ENCODE results near the gene ZCCHC24. TPM values are rescaled to one million over a fixed set of nuclear protein-coding genes. Genes with fewer than 3 reads are reported as not detected.
A peak's percentile ranks its signal among the peaks of the same experiment; 100 is the strongest.

The ZCCHC24 gene
- total RNA-seq, 4 donors from 2014 or later: 15.6 to 41.1 (median 22.5) TPM

GRCh38 chr10:79359816-79360498, 85.5 kb downstream of the ZCCHC24 start:
- intact Hi-C loops (cut with DNase I; ENCODE audit: low total_unique reads): no loop called here
- 88 to 100% methylated on average over 3 to 6 of the region's 6 CpGs for WGBS, 2 donors (ENCODE audit: low coverage in 1 of 2)
- H3K27ac ChIP-seq: no peak overlapping the region
- in situ Hi-C loops (cut with MboI; ENCODE audit: low pct_ligation_motif_present in 1 of 4, low pct_unique_long_range_greater_than_20kb in 1 of 4, low sequenced_read_pairs in 3 of 4): loop anchor here in 1 of 4 donors (25.0 kb wide), 1 partner anchor 852 kb away; the partner anchor contains the start of gene ANXA11
- H3K4me1 ChIP-seq: peaks cover 0 to 12% (median 4%) of the 10 kb centered on the region in 4 donors
- H3K9me3 ChIP-seq: no peaks in the 10 kb centered on the region
- TF ChIP-seq CTCF (IDR thresholded peaks at IDR 0.05) (no peak), POLR2AphosphoS5 (IDR thresholded peaks at IDR 0.05) (no peak), EP300 (IDR thresholded peaks at IDR 0.05; ENCODE audit: low read depth) (no peak), POLR2A (IDR thresholded peaks at IDR 0.05) (no peak)
- H3K36me3 ChIP-seq: no peaks in the 10 kb centered on the region
- H3K4me3 ChIP-seq: no peak overlapping the region
- no peak for DNase-seq
- H3K27me3 ChIP-seq: no peaks in the 10 kb centered on the region

- Histone ChIP-seq H3K4me1 (peaks cover 0 to 12% (median 4%) of the 10 kb centered on the region in 4 donors), H3K27me3 (no peaks in the 10 kb centered on the region), H3K4me3 (no peak overlapping the region), H3K27ac (peak overlapping the region; percentile 44 to 64 (median 62)), H3K36me3 (peaks cover 0 to 8% (median 0%) of the 10 kb centered on the region in 4 donors), H3K9me3 (no peaks in the 10 kb centered on the region)
- intact Hi-C loops (cut with DNase I; ENCODE audit: low total_unique reads) (no loop called here), in situ Hi-C loops (cut with MboI; ENCODE audit: low pct_ligation_motif_present in 1 of 4, low pct_unique_long_range_greater_than_20kb in 1 of 4, low sequenced_read_pairs in 3 of 4) (loop anchor here in 1 of 4 donors (25.0 kb wide), 1 partner anchor 853 kb away; the partner anchor contains the start of gene ANXA11)
- DNase-seq: peak; percentile 70
- WGBS, 2 donors (ENCODE audit: low coverage in 1 of 2): 27 to 54% methylated on average over 3 to 5 of the region's 5 CpGs
- TF ChIP-seq CTCF (IDR thresholded peaks at IDR 0.05) (no peak), POLR2AphosphoS5 (IDR thresholded peaks at IDR 0.05) (peak in 2 of 3 donors; percentile 15 to 31)
Measured at GRCh38 chr10:79358811-79359210, 86.6 kb downstream of the ZCCHC24 start.

- no peak for DNase-seq
- H3K27me3 ChIP-seq: no peaks in the 10 kb centered on the region
- intact Hi-C loops (cut with DNase I; ENCODE audit: low total_unique reads) (loop anchor here (2.0 kb wide), 1 partner anchor 38 kb away; no protein-coding TSS in a partner anchor), in situ Hi-C loops (cut with MboI; ENCODE audit: low pct_ligation_motif_present in 1 of 4, low pct_unique_long_range_greater_than_20kb in 1 of 4, low sequenced_read_pairs in 3 of 4) (loop anchor here in 1 of 4 donors (25.0 kb wide), 1 partner anchor 855 kb away; the partner anchor contains the start of gene ANXA11)
- WGBS, 2 donors (ENCODE audit: low coverage in 1 of 2): 95 to 97% methylated on average over 6 to 9 of the region's 9 CpGs
- TF ChIP-seq EP300 (IDR thresholded peaks at IDR 0.05; ENCODE audit: low read depth) (no peak), CTCF (IDR thresholded peaks at IDR 0.05) (no peak), POLR2AphosphoS5 (IDR thresholded peaks at IDR 0.05) (no peak), POLR2A (IDR thresholded peaks at IDR 0.05) (no peak)
- H3K4me1 ChIP-seq: peaks cover 0 to 12% (median 4%) of the 10 kb centered on the region in 4 donors
- peaks cover 0 to 25% (median 6%) of the 10 kb centered on the region in 4 donors for H3K36me3 ChIP-seq
- no peak overlapping the region for H3K27ac ChIP-seq
- no peak overlapping the region for H3K4me3 ChIP-seq
- no peaks in the 10 kb centered on the region for H3K9me3 ChIP-seq
Measured at GRCh38 chr10:79357180-79357579, 88.2 kb downstream of the ZCCHC24 start.

- Histone ChIP-seq H3K9me3 (no peaks in the 10 kb centered on the region), H3K4me3 (no peak overlapping the region), H3K27me3 (no peaks in the 10 kb centered on the region), H3K4me1 (peaks cover 0 to 12% (median 4%) of the 10 kb centered on the region in 4 donors), H3K27ac (no peak overlapping the region), H3K36me3 (peaks cover 0 to 35% (median 11%) of the 10 kb centered on the region in 4 donors)
- in situ Hi-C loops (cut with MboI; ENCODE audit: low pct_ligation_motif_present in 1 of 4, low pct_unique_long_range_greater_than_20kb in 1 of 4, low sequenced_read_pairs in 3 of 4): loop anchor here in 1 of 4 donors (25.0 kb wide), 1 partner anchor 856 kb away; the partner anchor contains the start of gene ANXA11
- TF ChIP-seq POLR2A (IDR thresholded peaks at IDR 0.05) (no peak), CTCF (IDR thresholded peaks at IDR 0.05) (no peak), POLR2AphosphoS5 (IDR thresholded peaks at IDR 0.05) (no peak), EP300 (IDR thresholded peaks at IDR 0.05; ENCODE audit: low read depth) (no peak)
- 76 to 78% methylated on average over 3 to 5 of the region's 5 CpGs for whole genome bisulfite sequencing, 2 donors (ENCODE audit: low coverage in 1 of 2)
- intact Hi-C loops (cut with DNase I; ENCODE audit: low total_unique reads): loop anchor here (2.0 kb wide), 1 partner anchor 39 kb away; no protein-coding TSS in a partner anchor
- DNase-seq: no peak
Measured at GRCh38 chr10:79356104-79356503, 89.3 kb downstream of the ZCCHC24 start.
